Chondrocyte (in vitro differentiated cells): ENCODE measurements around the gene CORO7. TPM values are rescaled to one million over a fixed set of nuclear protein-coding genes. Genes with fewer than 3 reads are reported as not detected.
A peak's percentile ranks its signal among the peaks of the same experiment; 100 is the strongest.

Experiments used
- DNase-seq: peaks from one replicate; pipeline ENCODE4 v3.0.0; 2021; ENCODE audit warnings: mixed read lengths, low spot score
- H3K27ac Mint-ChIP-seq: one replicate; pipeline ENCODE4 v1.8.0; 2021; ENCODE audit warnings: mild to moderate bottlenecking, moderate library complexity, mixed read lengths; ENCODE audit not compliant: unreplicated experiment
- H3K27me3 Mint-ChIP-seq: 2 replicates; pipeline ENCODE4 v1.8.0; 2021; ENCODE audit warnings: low read depth, mixed read lengths
- H3K36me3 Mint-ChIP-seq: 2 replicates; pipeline ENCODE4 v1.8.0; 2021; ENCODE audit warnings: low read depth, mixed read lengths
- H3K4me1 Mint-ChIP-seq: 2 replicates; pipeline ENCODE4 v1.8.0; 2021; ENCODE audit warnings: low read depth, mild to moderate bottlenecking, mixed read lengths
- H3K4me3 Mint-ChIP-seq: one replicate; pipeline ENCODE4 v1.8.0; 2021; ENCODE audit warnings: mild to moderate bottlenecking, moderate library complexity, mixed read lengths; ENCODE audit not compliant: unreplicated experiment
- H3K9me3 Mint-ChIP-seq: 2 replicates; pipeline ENCODE4 v1.8.0; 2021; ENCODE audit warnings: low read depth, mixed read lengths
- CTCF ChIP-seq: fragments of 200-600 bp; sonication (generic); IDR thresholded peaks from 2 replicates; pipeline ENCODE4 v1.5.0; 2021; ENCODE audit warnings: antibody characterized with exemption, mild to moderate bottlenecking, moderate library complexity
- total RNA-seq: library from RNA; stranded (reverse); gene quantifications from 3 replicates; pipeline ENCODE4 v1.2.1, GENCODE V29; 2021

The CORO7 gene
- total RNA-seq, 1 donor from 2014 or later: 24.6 TPM

- peak; percentile 95 for DNase-seq
- H3K9me3 Mint-ChIP-seq: no peaks in the 10 kb centered on the region
- H3K4me3 Mint-ChIP-seq: peak overlapping the region; percentile 86
- H3K4me1 Mint-ChIP-seq: peaks cover 50% of the 10 kb centered on the region
- TF ChIP-seq CTCF: peak; percentile 13
- no peaks in the 10 kb centered on the region for H3K36me3 Mint-ChIP-seq
- no peaks in the 10 kb centered on the region for H3K27me3 Mint-ChIP-seq
- peak overlapping the region; percentile 87 for H3K27ac Mint-ChIP-seq
Observed at GRCh38 chr16:4316864-4317531, 99.4 kb downstream of the CORO7 start.

DNA sequence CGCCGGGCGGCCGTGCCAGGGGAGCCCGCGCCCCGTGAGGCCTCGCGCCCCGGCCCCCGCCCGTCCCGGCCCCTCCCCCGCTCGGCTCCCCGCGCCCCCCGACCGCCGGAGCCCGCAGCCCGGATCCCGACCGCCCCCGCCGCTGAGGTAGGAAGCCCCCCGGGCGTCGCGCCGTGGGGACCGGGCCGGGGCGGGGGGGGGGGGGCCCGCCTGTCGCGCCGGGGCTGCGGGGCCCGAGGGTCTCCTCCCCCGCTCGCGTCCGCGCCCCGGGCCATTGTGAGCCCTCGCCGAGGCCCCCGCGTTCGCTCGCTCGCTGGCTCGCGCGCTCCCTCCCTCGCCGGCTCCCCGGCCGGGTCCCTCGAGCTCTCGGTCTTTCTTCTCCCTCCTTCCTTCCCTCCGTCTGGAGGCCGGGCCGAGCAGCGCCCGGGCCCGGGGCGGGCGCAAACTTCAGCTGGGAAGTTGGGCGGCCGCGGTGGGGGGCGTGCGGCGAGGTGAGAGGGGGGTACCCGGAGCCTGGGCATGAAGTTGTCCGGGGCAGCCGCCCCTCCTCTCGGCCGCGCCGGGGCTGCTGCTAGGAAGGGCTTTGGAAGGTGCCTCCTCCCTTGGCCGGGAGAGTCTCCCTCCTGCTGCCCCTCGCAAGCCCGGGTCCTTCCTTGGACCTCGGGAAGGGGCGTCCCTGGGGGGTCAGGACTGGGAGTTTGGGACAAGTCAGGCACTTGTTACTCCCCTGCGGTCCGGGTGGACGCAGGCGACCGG lies 100.1 kb downstream of the CORO7 start:
- Mint-ChIP-seq H3K36me3 (no peaks in the 10 kb centered on the region), H3K9me3 (no peaks in the 10 kb centered on the region), H3K27me3 (no peaks in the 10 kb centered on the region), H3K27ac (peak overlapping the region; percentile 87), H3K4me1 (peaks cover 43% of the 10 kb centered on the region), H3K4me3 (peak overlapping the region; percentile 86)
- DNase-seq: no peak
- no peak for TF ChIP-seq CTCF

DNA sequence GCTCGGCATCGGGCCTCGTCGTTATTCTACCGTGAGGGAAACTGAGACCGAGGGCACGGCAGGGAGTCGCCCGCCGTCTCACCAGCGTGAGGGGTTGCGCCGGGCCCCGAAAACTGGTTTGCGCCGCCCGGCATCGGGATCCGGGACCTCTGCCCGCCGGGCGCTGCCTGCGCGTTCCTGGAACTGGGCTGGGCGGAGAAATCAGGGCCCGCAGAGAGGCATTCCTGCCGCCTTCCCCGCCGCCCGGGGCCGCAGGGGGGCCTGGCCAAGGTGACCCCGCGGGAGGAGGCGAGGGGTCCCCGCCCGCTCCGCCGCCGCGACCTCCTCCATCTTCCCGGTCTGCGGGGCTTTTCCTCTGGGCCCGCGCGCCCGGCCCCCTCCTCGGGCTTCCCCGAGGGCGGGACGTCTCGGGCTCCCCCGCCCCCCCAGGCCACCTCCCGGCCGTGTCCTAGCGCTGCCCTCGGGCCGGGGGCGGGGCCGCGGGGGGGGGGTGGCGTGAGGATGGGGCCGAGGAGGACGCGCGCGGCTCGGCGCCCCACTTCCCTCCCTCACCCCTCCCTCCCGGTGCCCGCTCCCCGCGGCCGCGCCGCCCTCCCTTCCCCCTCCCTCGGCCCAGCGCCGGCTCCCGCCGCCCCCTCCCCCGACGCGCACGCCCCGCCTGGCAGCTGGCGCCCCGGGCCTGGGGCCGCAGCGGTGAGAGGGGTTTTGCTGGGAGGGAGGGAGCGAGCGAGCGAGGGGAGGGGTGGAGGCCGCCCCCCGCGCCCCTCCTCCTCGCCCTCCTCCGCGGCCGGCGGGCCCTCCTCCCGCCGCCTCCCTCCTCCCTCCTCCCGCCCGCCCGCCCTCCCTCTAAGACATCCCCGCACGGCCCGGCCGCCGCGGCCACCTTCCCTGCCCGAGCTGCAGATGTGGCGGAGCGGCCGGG lies 100.9 kb downstream of the CORO7 start, which contains the start of gene GLIS2:
Gene GLIS2 (plus strand): TSS at position 882 of the 922 bp plus-strand sequence. CDS start 16,214 bp downstream, outside the sequence.
- TF ChIP-seq CTCF: peak; percentile 25
- Mint-ChIP-seq H3K27me3 (no peaks in the 10 kb centered on the region), H3K27ac (peak within 1 kb of the TSS; percentile 94), H3K9me3 (no peaks in the 10 kb centered on the region), H3K36me3 (no peaks in the 10 kb centered on the region), H3K4me3 (peak within 1 kb of the TSS; percentile 86), H3K4me1 (peaks cover 39% of the 10 kb centered on the region)
- DNase-seq: peak; percentile 89

DNA sequence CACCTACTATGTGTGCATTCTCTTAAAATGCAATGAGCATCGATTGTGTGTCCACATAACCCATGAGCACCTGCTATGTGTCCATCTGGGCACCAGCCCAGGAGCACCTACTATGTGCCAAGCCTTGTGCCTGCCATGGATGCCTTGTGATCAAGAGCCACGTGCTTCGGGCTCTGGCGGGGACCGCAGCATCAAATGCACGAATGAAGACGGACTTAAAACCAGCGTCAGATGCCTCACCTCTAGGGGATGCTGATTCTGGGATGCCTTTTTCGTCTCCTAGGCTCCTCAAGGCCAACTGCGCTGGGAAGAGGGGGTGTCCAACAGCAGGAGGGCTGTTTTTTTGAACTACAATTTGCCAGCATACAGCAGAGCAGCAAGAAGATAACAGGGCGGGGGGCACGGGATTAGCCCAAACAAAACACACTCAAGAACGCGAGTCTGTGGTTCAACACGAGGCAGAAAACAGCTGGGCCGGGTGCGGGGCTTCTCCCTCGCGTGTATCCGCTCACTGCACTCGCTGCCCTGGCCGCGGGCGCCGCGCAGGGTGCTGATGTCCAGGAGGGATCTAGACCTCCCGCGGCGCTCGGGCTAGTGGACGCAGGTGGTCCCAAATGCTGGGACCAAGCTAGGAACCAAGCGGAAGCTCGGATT lies 101.7 kb downstream of the CORO7 start:
- H3K4me1 Mint-ChIP-seq: peaks cover 39% of the 10 kb centered on the region
- H3K4me3 Mint-ChIP-seq: peak overlapping the region; percentile 73

More for the DNA sequence above, 101.7 kb downstream of the CORO7 start:
- Mint-ChIP-seq H3K27me3 (no peaks in the 10 kb centered on the region), H3K9me3 (no peaks in the 10 kb centered on the region), H3K36me3 (no peaks in the 10 kb centered on the region), H3K27ac (peak overlapping the region; percentile 94)
- TF ChIP-seq CTCF: no peak
- peak; percentile 91 for DNase-seq
